ENCODE data around the gene DDX17. TPM values are rescaled to one million over a fixed set of nuclear protein-coding genes. Genes with fewer than 3 reads are reported as not detected.

The DDX17 gene
- total RNA-seq, 1 donor from 2014 or later: 521 TPM

GRCh38 chr22:38467438-38467903 lies 38.6 kb downstream of the DDX17 start:
- Histone ChIP-seq H3K4me3 (ENCODE audit: low read depth, low read length) (peak overlapping the region; percentile 49), H3K27me3 (ENCODE audit: control insufficient read depth, insufficient read depth, low read length) (peaks cover 3% of the 10 kb centered on the region), H3K36me3 (ENCODE audit: control insufficient read depth, insufficient read depth, low read length) (no peaks in the 10 kb centered on the region)
- no peak for FAIRE-seq
- no peak for DNase-seq (ENCODE audit: low read depth)
- no peak for TF ChIP-seq CTCF (IDR thresholded peaks at IDR 0.05; ENCODE audit: insufficient read depth, low read length, severe bottlenecking)

- FAIRE-seq: peak; percentile 58
- no peak overlapping the region for H3K4me3 ChIP-seq (ENCODE audit: low read depth, low read length)
- DNase-seq (ENCODE audit: low read depth): no peak
- H3K27me3 ChIP-seq (ENCODE audit: control insufficient read depth, insufficient read depth, low read length): peaks cover 4% of the 10 kb centered on the region
- TF ChIP-seq CTCF (IDR thresholded peaks at IDR 0.05; ENCODE audit: insufficient read depth, low read length, severe bottlenecking): no peak
- H3K36me3 ChIP-seq (ENCODE audit: control insufficient read depth, insufficient read depth, low read length): no peaks in the 10 kb centered on the region
Measured at GRCh38 chr22:38465673-38466490, 40.2 kb downstream of the DDX17 start.

- Histone ChIP-seq H3K4me3 (ENCODE audit: low read depth, low read length) (no peak overlapping the region), H3K36me3 (ENCODE audit: control insufficient read depth, insufficient read depth, low read length) (no peaks in the 10 kb centered on the region), H3K27me3 (ENCODE audit: control insufficient read depth, insufficient read depth, low read length) (peaks cover 6% of the 10 kb centered on the region)
- no peak for TF ChIP-seq CTCF (IDR thresholded peaks at IDR 0.05; ENCODE audit: insufficient read depth, low read length, severe bottlenecking)
- DNase-seq (ENCODE audit: low read depth) (no peak), FAIRE-seq (no peak)
Measured at GRCh38 chr22:38464992-38465672, 41.0 kb downstream of the DDX17 start.

GRCh38 chr22:38462960-38463784 lies 42.9 kb downstream of the DDX17 start:
- Histone ChIP-seq H3K36me3 (ENCODE audit: control insufficient read depth, insufficient read depth, low read length) (no peaks in the 10 kb centered on the region), H3K27me3 (ENCODE audit: control insufficient read depth, insufficient read depth, low read length) (peaks cover 13% of the 10 kb centered on the region), H3K4me3 (ENCODE audit: low read depth, low read length) (no peak overlapping the region)
- FAIRE-seq (no peak), DNase-seq (ENCODE audit: low read depth) (no peak)
- TF ChIP-seq CTCF (IDR thresholded peaks at IDR 0.05; ENCODE audit: insufficient read depth, low read length, severe bottlenecking): no peak

- peaks cover 16% of the 10 kb centered on the region for H3K27me3 ChIP-seq (ENCODE audit: control insufficient read depth, insufficient read depth, low read length)
- H3K4me3 ChIP-seq (ENCODE audit: low read depth, low read length): no peak overlapping the region
- FAIRE-seq: no peak
- DNase-seq (ENCODE audit: low read depth): peak; percentile 46
- no peaks in the 10 kb centered on the region for H3K36me3 ChIP-seq (ENCODE audit: control insufficient read depth, insufficient read depth, low read length)
- TF ChIP-seq CTCF (IDR thresholded peaks at IDR 0.05; ENCODE audit: insufficient read depth, low read length, severe bottlenecking): no peak
Measured at GRCh38 chr22:38461414-38462081, 44.6 kb downstream of the DDX17 start.

All from bronchial epithelial cell (primary cell).